Measurements from ENCODE around the gene SLC6A3. TPM values are rescaled to one million over a fixed set of nuclear protein-coding genes. Genes with fewer than 3 reads are reported as not detected.

The SLC6A3 gene
- total RNA-seq, result not detected in 2 replicates

GRCh38 chr5:1445313-1445688 lies at the start of gene SLC6A3:
Gene SLC6A3 (minus strand): TSS chr5:1445440. CDS start chr5:1443197, 2,243 bp downstream.

GRCh38 chr5:1344975-1345838 lies 100.0 kb downstream of the SLC6A3 start, which contains the start of gene CLPTM1L:
Gene CLPTM1L (minus strand): TSS chr5:1345099. CDS start chr5:1344841, 258 bp downstream.

Other genes with a start within 250 kb of the SLC6A3 start
- not detected in 2 replicates for gene SLC6A19, start 243.8 kb downstream of the SLC6A3 start, total RNA-seq
- not detected in 2 replicates for gene SLC6A18, start 220.1 kb downstream of the SLC6A3 start, total RNA-seq
- gene TERT, start 150.4 kb downstream of the SLC6A3 start, total RNA-seq, result not detected in 2 replicates
- gene CLPTM1L, start 100.3 kb downstream of the SLC6A3 start, total RNA-seq, result 300 and 367 TPM in 2 replicates
- 53.3 and 82.4 TPM in 2 replicates for gene LPCAT1, start 78.5 kb upstream of the SLC6A3 start, total RNA-seq

Measured in regular cardiac myocyte (primary cell).